IMR-90 (cell line): Measurements from ENCODE around the gene PNKP. TPM values are rescaled to one million over a fixed set of nuclear protein-coding genes. Genes with fewer than 3 reads are reported as not detected.

Experiments used
- ATAC-seq: fragments of 200-7000 bp; cut with Tn5 transposase; 2 replicates; pipeline ENCODE4 v1.9.1; 2020; ENCODE audit warnings: low read depth, mild to moderate bottlenecking, moderate library complexity
- BruUV-seq: library from RNA; stranded (reverse); fragments of 400-500 nt; replicated peaks from 2 replicates; lab custom pipeline; 2021; lab: Mats Ljungman, UMichigan
- CTCF ChIA-PET: fragments of 300-600 bp; formaldehyde crosslinking; extraction: SDS; loops from one replicate; lab custom pipeline; 2021; ENCODE audit warnings: antibody characterized with exemption; lab: Yijun Ruan, JAX
- POLR2A ChIA-PET: fragments of 300-600 bp; sonication (Branson Sonifier 250); formaldehyde crosslinking; loops from one replicate; lab custom pipeline; 2022; ENCODE audit warnings: antibody characterized with exemption; ENCODE audit not compliant: unreplicated experiment; lab: Charles Lee
- DNase-seq: peaks from one replicate; pipeline ENCODE4 v3.0.0; 2013
- H2AFZ ChIP-seq: replicated peaks from 2 replicates; pipeline ENCODE3; 2013; ENCODE audit warnings: low read length, mild to moderate bottlenecking; ENCODE audit not compliant: poor library complexity
- H2AK5ac ChIP-seq: 2 replicates; pipeline ENCODE4 v1.6.1; 2013; ENCODE audit warnings: low read depth, low read length, inconsistent platforms
- H2AK9ac ChIP-seq: replicated peaks from 2 replicates; pipeline ENCODE3; 2013; ENCODE audit warnings: mild to moderate bottlenecking, low read depth, low read length, moderate library complexity; ENCODE audit not compliant: poor library complexity
- H2BK120ac ChIP-seq: 2 replicates; pipeline ENCODE4 v1.6.1; 2013; ENCODE audit warnings: low read depth, low read length, inconsistent platforms
- H2BK15ac ChIP-seq: 3 replicates; pipeline ENCODE4 v1.6.1; 2013; ENCODE audit warnings: low read depth, low read length, inconsistent platforms
- H2BK20ac ChIP-seq: 2 replicates; pipeline ENCODE4 v1.6.1; 2013; ENCODE audit warnings: low read depth, mild to moderate bottlenecking, inconsistent platforms, low read length, moderate library complexity
- H2BK5ac ChIP-seq: 2 replicates; pipeline ENCODE4 v1.6.1; 2013; ENCODE audit warnings: mild to moderate bottlenecking, low read depth, low read length, inconsistent platforms; ENCODE audit not compliant: poor library complexity, severe bottlenecking
- H3K14ac ChIP-seq: replicated peaks from 2 replicates; pipeline ENCODE4 v1.6.1; 2013; ENCODE audit warnings: low read depth, low read length, inconsistent platforms
- H3K18ac ChIP-seq: 2 replicates; pipeline ENCODE4 v1.6.1; 2013; ENCODE audit warnings: low read depth, low read length, control low read depth
- H3K23ac ChIP-seq: 2 replicates; pipeline ENCODE4 v1.6.1; 2013; ENCODE audit warnings: low read depth, low read length, inconsistent platforms
- H3K27ac ChIP-seq: 2 replicates; pipeline ENCODE4 v1.5.1; 2013; ENCODE audit warnings: mild to moderate bottlenecking, control low read depth, low read length; ENCODE audit not compliant: insufficient read depth
- H3K27me3 ChIP-seq: 2 replicates; pipeline ENCODE4 v1.6.1; 2013; ENCODE audit warnings: low read length; ENCODE audit not compliant: control insufficient read depth, insufficient read depth
- H3K36me3 ChIP-seq: 2 replicates; pipeline ENCODE4 v1.6.1; 2013; ENCODE audit warnings: low read length, mixed read lengths; ENCODE audit not compliant: control insufficient read depth, insufficient read depth
- H3K4ac ChIP-seq: 2 replicates; pipeline ENCODE4 v1.6.1; 2013; ENCODE audit warnings: low read depth, low read length, inconsistent platforms
- H3K4me1 ChIP-seq: 2 replicates; pipeline ENCODE4 v1.6.1; 2013; ENCODE audit warnings: low read length, mixed read lengths; ENCODE audit not compliant: control insufficient read depth, insufficient read depth
- H3K4me2 ChIP-seq: 2 replicates; pipeline ENCODE4 v1.6.1; 2013; ENCODE audit warnings: low read depth, mild to moderate bottlenecking, control low read depth, low read length, moderate library complexity
- H3K4me3 ChIP-seq: 2 replicates; pipeline ENCODE4 v1.5.1; 2013; ENCODE audit warnings: low read depth, mild to moderate bottlenecking, control low read depth, low read length, moderate library complexity; ENCODE audit not compliant: insufficient read depth
- H3K56ac ChIP-seq: 2 replicates; pipeline ENCODE4 v1.6.1; 2013; ENCODE audit warnings: low read length, inconsistent platforms; ENCODE audit not compliant: insufficient read depth; ENCODE audit errors: extremely low read depth
- H3K79me1 ChIP-seq, 2 experiments: 2 replicates each; pipeline ENCODE4 v1.6.1; 2013; ENCODE audit warnings: low read length in 2 of 2, inconsistent platforms in 1 of 2, low read depth in 1 of 2
- H3K9ac ChIP-seq: 2 replicates; pipeline ENCODE4 v1.6.1; 2013; ENCODE audit warnings: low read depth, low read length, control low read depth
- H3K9me1 ChIP-seq: 2 replicates; pipeline ENCODE4 v1.6.1; 2013; ENCODE audit warnings: low read length, inconsistent platforms; ENCODE audit not compliant: insufficient read depth
- H3K9me3 ChIP-seq: 2 replicates; pipeline ENCODE4 v1.6.1; 2013; ENCODE audit warnings: low read length; ENCODE audit not compliant: control insufficient read depth, insufficient read depth
- H4K20me1 ChIP-seq: 2 replicates; pipeline ENCODE4 v1.6.1; 2013; ENCODE audit warnings: low read length, inconsistent platforms; ENCODE audit not compliant: insufficient read depth
- H4K5ac ChIP-seq: 2 replicates; pipeline ENCODE4 v1.6.1; 2013; ENCODE audit warnings: mild to moderate bottlenecking, low read depth, low read length, control low read depth
- H4K8ac ChIP-seq, 2 experiments: 2 replicates each; pipeline ENCODE4 v1.6.1; 2013; ENCODE audit warnings: low read depth in 2 of 2, low read length in 2 of 2, control low read depth in 1 of 2, inconsistent platforms in 1 of 2
- H4K91ac ChIP-seq: 2 replicates; pipeline ENCODE4 v1.6.1; 2013; ENCODE audit warnings: low read depth, low read length, inconsistent platforms; ENCODE audit not compliant: insufficient read depth
- BHLHE40 ChIP-seq: fragments of 150-350 bp; IDR thresholded peaks from 2 replicates; pipeline ENCODE4 v1.6.1; 2016; ENCODE audit warnings: mild to moderate bottlenecking, low read depth, low read length
- CEBPB ChIP-seq: IDR thresholded peaks from 2 replicates; pipeline ENCODE4 v1.6.1; 2012; ENCODE audit warnings: low read depth, low read length, improper control_type of control experiment
- CHD1 ChIP-seq: IDR thresholded peaks from 2 replicates; pipeline ENCODE4 v1.6.1; 2012; ENCODE audit warnings: low read depth, low read length, improper control_type of control experiment
- FOS ChIP-seq: fragments of 150-350 bp; IDR thresholded peaks from 2 replicates; pipeline ENCODE4 v1.6.1; 2016; ENCODE audit warnings: low read depth, low read length
- MAFK ChIP-seq: IDR thresholded peaks from 2 replicates; pipeline ENCODE4 v1.6.1; 2012; ENCODE audit warnings: low read depth, low read length, improper control_type of control experiment
- MAZ ChIP-seq: IDR thresholded peaks from 2 replicates; pipeline ENCODE4 v1.6.1; 2012; ENCODE audit warnings: low read depth, mild to moderate bottlenecking, low read length, improper control_type of control experiment, moderate library complexity, borderline replicate concordance
- MXI1 ChIP-seq: IDR thresholded peaks from 2 replicates; pipeline ENCODE4 v1.6.1; 2012; ENCODE audit warnings: low read depth, mild to moderate bottlenecking, low read length, moderate library complexity, borderline replicate concordance
- NFE2L2 ChIP-seq: fragments of 150-350 bp; IDR thresholded peaks from 2 replicates; pipeline ENCODE4 v1.6.1; 2016; ENCODE audit warnings: low read depth, mild to moderate bottlenecking, low read length
- POLR2A ChIP-seq: IDR thresholded peaks from 2 replicates; pipeline ENCODE4 v1.6.1; 2012; ENCODE audit warnings: mild to moderate bottlenecking, low read depth, low read length
- RAD21 ChIP-seq: IDR thresholded peaks from 2 replicates; pipeline ENCODE4 v1.6.1; 2012; ENCODE audit warnings: low read length, improper control_type of control experiment
- RCOR1 ChIP-seq: IDR thresholded peaks from 2 replicates; pipeline ENCODE4 v1.6.1; 2012; ENCODE audit warnings: mild to moderate bottlenecking, low read length, improper control_type of control experiment; ENCODE audit not compliant: insufficient replicate concordance
- RFX5 ChIP-seq: IDR thresholded peaks from 2 replicates; pipeline ENCODE4 v1.8.0; 2012; ENCODE audit warnings: low read depth, mild to moderate bottlenecking, low read length, moderate library complexity
- SMC3 ChIP-seq: fragments of 150-350 bp; IDR thresholded peaks from 2 replicates; pipeline ENCODE4 v1.6.1; 2016; ENCODE audit warnings: low read depth, mild to moderate bottlenecking, antibody characterized with exemption, low read length, moderate library complexity
- USF2 ChIP-seq: fragments of 150-350 bp; IDR thresholded peaks from 2 replicates; pipeline ENCODE4 v1.6.1; 2017; ENCODE audit warnings: mild to moderate bottlenecking, antibody characterized with exemption, low read length, low read depth
- WGBS, 2 experiments: methylation state at CpG; one replicate each; pipeline versions ENCODE4 v1.1.5 to v1.1.7; 2013; ENCODE audit warnings: missing lambda C conversion rate in 2 of 2; ENCODE audit not compliant: insufficient read length in 1 of 2; ENCODE audit errors: extremely low coverage in 2 of 2; 5-methylcytosine and 5-hydroxymethylcytosine counted together
- dilution Hi-C: fragments of 300-500 bp; cut with HindIII; formaldehyde crosslinking; loops from one replicate; pipeline ENCODE4 v1.14.3; 2018; ENCODE audit warnings: low sequenced_read_pairs; ENCODE audit not compliant: unreplicated experiment
- in situ Hi-C: fragments of 300-500 bp; cut with MboI; formaldehyde crosslinking; loops from 3 replicates; pipeline ENCODE4 v1.14.3; 2019; ENCODE audit warnings: low sequenced_read_pairs, inconsistent platforms, mixed read lengths
- intact Hi-C: fragments of 100-400 bp; cut with micrococcal nuclease; formaldehyde crosslinking; loops from 2 replicates; pipeline ENCODE4 v1.10.0; 2022
- polyA plus RNA-seq, 3 experiments: library from polyadenylated mRNA; depleted of rRNA; stranded (reverse); fragments of >200 nt; gene quantifications; 2 replicates each; pipeline ENCODE4 v1.2.3, GENCODE V29; 2012; ENCODE audit warnings: low replicate concordance in 1 of 3
- total RNA-seq: library from RNA; depleted of rRNA; stranded (reverse); fragments of >200 nt; gene quantifications from 2 replicates; pipeline ENCODE4 v1.2.3, GENCODE V29; 2012
- TF ChIP-seq, protein P1 (sequence below): conservative IDR thresholded peaks from 2 replicates; pipeline ENCODE4 v1.5.1; 2012; ENCODE audit warnings: mild to moderate bottlenecking, low read depth, low read length, improper control_type of control experiment
- TF ChIP-seq, protein P2 (sequence below): fragments of 150-350 bp; IDR thresholded peaks from 2 replicates; pipeline ENCODE4 v1.6.1; 2016; ENCODE audit warnings: low read depth, mild to moderate bottlenecking, low read length, moderate library complexity, borderline replicate concordance

PNKP gene
- total and polyA plus RNA-seq, 2 of the 4 experiments (the other 2 are of a cell fraction), result 14.2 to 25.0 TPM

DNA sequence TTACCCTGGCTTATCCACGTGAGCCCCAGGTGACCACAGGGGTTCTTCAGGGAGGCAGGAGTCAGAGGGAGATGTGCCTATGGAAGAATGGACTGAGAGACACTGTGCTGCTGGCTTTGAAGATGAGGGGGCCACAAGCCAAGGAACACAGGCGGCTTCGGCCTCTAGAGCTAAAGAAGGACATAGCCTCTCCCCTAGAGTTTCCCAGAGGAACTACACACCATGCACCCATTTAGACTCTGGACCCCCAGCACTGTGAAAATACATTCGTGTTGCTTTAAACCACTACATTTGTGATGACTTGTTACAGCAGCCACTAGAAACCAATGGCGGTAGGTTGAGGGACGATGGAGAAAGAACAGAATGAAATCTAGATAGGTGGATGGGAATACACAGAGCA, 47.9 kb upstream of the PNKP start:
- no peak overlapping the region for H2BK15ac ChIP-seq
- dilution Hi-C loops (no loop called here), intact Hi-C loops (no loop called here), in situ Hi-C loops (no loop called here)
- POLR2A ChIA-PET, result no interaction called here
- H3K79me1 ChIP-seq, result peaks cover 35 to 77% of the 10 kb centered on the region in 2 experiments
- no peak overlapping the region for H3K23ac ChIP-seq
- no peaks in the 10 kb centered on the region for H3K27me3 ChIP-seq
- H3K4me3 ChIP-seq, result no peak overlapping the region
- no peak overlapping the region for H2BK20ac ChIP-seq
- no peak for ATAC-seq
- TF ChIP-seq RAD21 (no peak), BHLHE40 (no peak), FOS (no peak), CEBPB (no peak), USF2 (no peak), SMC3 (no peak), MXI1 (no peak), NFE2L2 (no peak), RCOR1 (no peak), MAZ (no peak), POLR2A (no peak), MAFK (no peak), CHD1 (no peak), RFX5 (no peak)
- TF ChIP-seq, protein P1, sequence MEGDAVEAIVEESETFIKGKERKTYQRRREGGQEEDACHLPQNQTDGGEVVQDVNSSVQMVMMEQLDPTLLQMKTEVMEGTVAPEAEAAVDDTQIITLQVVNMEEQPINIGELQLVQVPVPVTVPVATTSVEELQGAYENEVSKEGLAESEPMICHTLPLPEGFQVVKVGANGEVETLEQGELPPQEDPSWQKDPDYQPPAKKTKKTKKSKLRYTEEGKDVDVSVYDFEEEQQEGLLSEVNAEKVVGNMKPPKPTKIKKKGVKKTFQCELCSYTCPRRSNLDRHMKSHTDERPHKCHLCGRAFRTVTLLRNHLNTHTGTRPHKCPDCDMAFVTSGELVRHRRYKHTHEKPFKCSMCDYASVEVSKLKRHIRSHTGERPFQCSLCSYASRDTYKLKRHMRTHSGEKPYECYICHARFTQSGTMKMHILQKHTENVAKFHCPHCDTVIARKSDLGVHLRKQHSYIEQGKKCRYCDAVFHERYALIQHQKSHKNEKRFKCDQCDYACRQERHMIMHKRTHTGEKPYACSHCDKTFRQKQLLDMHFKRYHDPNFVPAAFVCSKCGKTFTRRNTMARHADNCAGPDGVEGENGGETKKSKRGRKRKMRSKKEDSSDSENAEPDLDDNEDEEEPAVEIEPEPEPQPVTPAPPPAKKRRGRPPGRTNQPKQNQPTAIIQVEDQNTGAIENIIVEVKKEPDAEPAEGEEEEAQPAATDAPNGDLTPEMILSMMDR, result no peak
- TF ChIP-seq, protein P2, sequence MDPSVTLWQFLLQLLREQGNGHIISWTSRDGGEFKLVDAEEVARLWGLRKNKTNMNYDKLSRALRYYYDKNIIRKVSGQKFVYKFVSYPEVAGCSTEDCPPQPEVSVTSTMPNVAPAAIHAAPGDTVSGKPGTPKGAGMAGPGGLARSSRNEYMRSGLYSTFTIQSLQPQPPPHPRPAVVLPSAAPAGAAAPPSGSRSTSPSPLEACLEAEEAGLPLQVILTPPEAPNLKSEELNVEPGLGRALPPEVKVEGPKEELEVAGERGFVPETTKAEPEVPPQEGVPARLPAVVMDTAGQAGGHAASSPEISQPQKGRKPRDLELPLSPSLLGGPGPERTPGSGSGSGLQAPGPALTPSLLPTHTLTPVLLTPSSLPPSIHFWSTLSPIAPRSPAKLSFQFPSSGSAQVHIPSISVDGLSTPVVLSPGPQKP, result no peak
- no peak overlapping the region for H2BK5ac ChIP-seq
- peaks cover 3% of the 10 kb centered on the region for H3K4me1 ChIP-seq
- H4K20me1 ChIP-seq, result peaks cover 30% of the 10 kb centered on the region
- no peak overlapping the region for H2AK5ac ChIP-seq
- no peak overlapping the region for H2AK9ac ChIP-seq
- peaks cover 50% of the 10 kb centered on the region for H3K36me3 ChIP-seq
- H3K9me3 ChIP-seq, result no peaks in the 10 kb centered on the region
- peaks cover 6% of the 10 kb centered on the region for H3K9me1 ChIP-seq
- no peak overlapping the region for H2BK120ac ChIP-seq
- 100% methylated on average over 1 of the region's 6 CpGs; no CpG with 5 or more reads in 1 of the 2 experiments for WGBS, 2 experiments
- H3K27ac ChIP-seq, result no peak overlapping the region
- H4K91ac ChIP-seq, result no peak overlapping the region
- no peak overlapping the region for H4K8ac ChIP-seq
- no peak overlapping the region for H3K56ac ChIP-seq
- H3K14ac ChIP-seq, result no peak overlapping the region
- H3K18ac ChIP-seq, result no peak overlapping the region
- CTCF ChIA-PET, result no interaction called here
- no peak overlapping the region for H3K4me2 ChIP-seq
- no peak overlapping the region for H2AFZ ChIP-seq
- H3K9ac ChIP-seq, result no peak overlapping the region
- H3K4ac ChIP-seq, result no peak overlapping the region
- no peak overlapping the region for H4K5ac ChIP-seq
- DNase-seq, result no peak
- no TSS peak for BruUV-seq
